DND-41 (cell line): ENCODE measurements around the gene MANEAL.

Experiments used
- ATAC-seq: fragments of 200-7000 bp; cut with Tn5 transposase; 3 replicates; pipeline ENCODE4 v1.9.1; 2021; ENCODE audit warnings: low read depth; ENCODE audit not compliant: insufficient read depth
- DNase-seq: peaks from one replicate; pipeline ENCODE4 v3.0.0-alpha.2; 2020
- H2AFZ ChIP-seq: 2 replicates; pipeline ENCODE4 v1.6.0; 2012; ENCODE audit warnings: low read depth, low read length
- H3K27ac ChIP-seq: 2 replicates; pipeline ENCODE4 v1.5.1; 2012; ENCODE audit warnings: low read length, inconsistent platforms
- H3K27me3 ChIP-seq: fragments of 200-600 bp; sonication (generic); 2 replicates; pipeline ENCODE4 v1.6.0; 2012; ENCODE audit warnings: low read length, mild to moderate bottlenecking, inconsistent platforms; ENCODE audit not compliant: insufficient read depth, poor library complexity
- H3K36me3 ChIP-seq: 2 replicates; pipeline ENCODE4 v1.5.1; 2012; ENCODE audit warnings: low read length, inconsistent platforms; ENCODE audit not compliant: insufficient read depth
- H3K4me1 ChIP-seq: 2 replicates; pipeline ENCODE4 v1.5.1; 2012; ENCODE audit warnings: mild to moderate bottlenecking, low read length; ENCODE audit not compliant: insufficient read depth
- H3K4me2 ChIP-seq: 2 replicates; pipeline ENCODE4 v1.6.0; 2012; ENCODE audit warnings: mild to moderate bottlenecking, moderate library complexity, low read length, inconsistent platforms; ENCODE audit not compliant: insufficient read depth
- H3K4me3 ChIP-seq, 2 experiments: fragments of 200-600 bp in 1 of 2; shearing (Covaris generic) in 1 of 2; 2 replicates each; pipeline ENCODE4 v1.5.1; 2012 to 2016; ENCODE audit warnings: inconsistent platforms in 2 of 2, low read length in 2 of 2, mild to moderate bottlenecking in 2 of 2, low read depth in 1 of 2, moderate library complexity in 1 of 2
- H3K79me2 ChIP-seq: 2 replicates; pipeline ENCODE4 v1.6.0; 2012; ENCODE audit warnings: low read length, inconsistent platforms; ENCODE audit not compliant: insufficient read depth
- H3K9ac ChIP-seq: 2 replicates; pipeline ENCODE4 v1.6.0; 2012; ENCODE audit warnings: low read depth, mild to moderate bottlenecking, inconsistent platforms, low read length, moderate library complexity
- H3K9me3 ChIP-seq: 2 replicates; pipeline ENCODE4 v1.5.1; 2012; ENCODE audit warnings: low read length, moderate library complexity, mild to moderate bottlenecking, inconsistent platforms; ENCODE audit not compliant: insufficient read depth, severe bottlenecking
- H4K20me1 ChIP-seq: 2 replicates; pipeline ENCODE4 v1.6.0; 2012; ENCODE audit warnings: low read length; ENCODE audit not compliant: insufficient read depth
- EZH2 ChIP-seq: IDR thresholded peaks from 3 replicates; pipeline ENCODE4 v1.6.1; 2012; ENCODE audit warnings: borderline replicate concordance, low read depth, mild to moderate bottlenecking, moderate library complexity, low read length, inconsistent platforms; ENCODE audit not compliant: severe bottlenecking
- TF ChIP-seq, protein P1 (sequence below): IDR thresholded peaks from 2 replicates; pipeline ENCODE4 v1.5.1; 2012; ENCODE audit warnings: borderline replicate concordance, low read length, moderate library complexity, mild to moderate bottlenecking; ENCODE audit not compliant: poor library complexity, severe bottlenecking; ENCODE audit errors: extremely low read depth

The MANEAL gene

GRCh38 chr1:37809942-37810341 lies 16.3 kb downstream of the MANEAL start:
- no peak for DNase-seq
- H3K4me2 ChIP-seq: no peak overlapping the region
- no peak for ATAC-seq
- no peak overlapping the region for H2AFZ ChIP-seq
- H3K27me3 ChIP-seq: no peaks in the 10 kb centered on the region
- H3K79me2 ChIP-seq: peaks cover 33% of the 10 kb centered on the region
- H3K9me3 ChIP-seq: no peaks in the 10 kb centered on the region
- TF ChIP-seq, protein P1, sequence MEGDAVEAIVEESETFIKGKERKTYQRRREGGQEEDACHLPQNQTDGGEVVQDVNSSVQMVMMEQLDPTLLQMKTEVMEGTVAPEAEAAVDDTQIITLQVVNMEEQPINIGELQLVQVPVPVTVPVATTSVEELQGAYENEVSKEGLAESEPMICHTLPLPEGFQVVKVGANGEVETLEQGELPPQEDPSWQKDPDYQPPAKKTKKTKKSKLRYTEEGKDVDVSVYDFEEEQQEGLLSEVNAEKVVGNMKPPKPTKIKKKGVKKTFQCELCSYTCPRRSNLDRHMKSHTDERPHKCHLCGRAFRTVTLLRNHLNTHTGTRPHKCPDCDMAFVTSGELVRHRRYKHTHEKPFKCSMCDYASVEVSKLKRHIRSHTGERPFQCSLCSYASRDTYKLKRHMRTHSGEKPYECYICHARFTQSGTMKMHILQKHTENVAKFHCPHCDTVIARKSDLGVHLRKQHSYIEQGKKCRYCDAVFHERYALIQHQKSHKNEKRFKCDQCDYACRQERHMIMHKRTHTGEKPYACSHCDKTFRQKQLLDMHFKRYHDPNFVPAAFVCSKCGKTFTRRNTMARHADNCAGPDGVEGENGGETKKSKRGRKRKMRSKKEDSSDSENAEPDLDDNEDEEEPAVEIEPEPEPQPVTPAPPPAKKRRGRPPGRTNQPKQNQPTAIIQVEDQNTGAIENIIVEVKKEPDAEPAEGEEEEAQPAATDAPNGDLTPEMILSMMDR: no peak
- no peak for TF ChIP-seq EZH2
- peaks cover 25% of the 10 kb centered on the region for H4K20me1 ChIP-seq
- no peak overlapping the region for H3K9ac ChIP-seq
- H3K36me3 ChIP-seq: peaks cover 48% of the 10 kb centered on the region
- H3K4me3 ChIP-seq: no peak overlapping the region
- H3K4me1 ChIP-seq: peaks cover 34% of the 10 kb centered on the region
- H3K27ac ChIP-seq: no peak overlapping the region

DNA sequence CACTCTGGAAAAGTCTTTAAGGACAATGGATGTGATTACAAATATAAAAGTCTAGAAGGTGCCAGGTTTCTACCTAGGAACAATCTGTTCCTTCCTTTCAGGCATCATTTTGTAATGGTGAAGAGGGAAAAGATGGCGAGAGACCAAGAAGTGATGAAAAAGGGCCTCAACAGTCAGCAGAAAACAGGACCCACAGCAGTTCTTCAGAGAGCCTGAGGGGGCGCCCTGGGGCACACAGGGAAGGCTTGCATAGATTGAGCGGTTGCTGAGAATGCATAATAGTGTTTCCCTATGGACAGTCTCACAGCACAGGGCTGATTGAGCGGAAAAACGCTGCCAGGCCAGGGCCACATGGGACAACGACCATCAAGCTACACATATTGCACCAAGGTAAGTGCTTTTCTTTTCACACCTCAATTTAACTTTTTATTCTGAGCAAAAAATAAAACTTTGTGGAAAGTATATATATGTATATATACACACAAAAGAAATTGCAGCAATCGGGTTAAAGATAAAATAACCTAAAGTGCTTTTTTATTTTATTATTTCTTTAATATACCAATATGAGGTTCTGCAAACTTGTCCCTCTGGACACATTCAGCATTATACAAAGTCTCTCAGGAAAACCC lies 17.5 kb downstream of the MANEAL start:
- Histone ChIP-seq H3K79me2 (peaks cover 21% of the 10 kb centered on the region), H3K27ac (no peak overlapping the region), H2AFZ (no peak overlapping the region), H3K4me1 (peaks cover 23% of the 10 kb centered on the region), H3K4me3 (no peak overlapping the region), H3K9ac (no peak overlapping the region), H3K4me2 (no peak overlapping the region), H3K27me3 (no peaks in the 10 kb centered on the region), H3K9me3 (no peaks in the 10 kb centered on the region), H3K36me3 (peaks cover 48% of the 10 kb centered on the region), H4K20me1 (peaks cover 16% of the 10 kb centered on the region)
- TF ChIP-seq EZH2: no peak
- TF ChIP-seq, protein P1: peak; percentile 86
- ATAC-seq: peak; percentile 40
- peak; percentile 67 for DNase-seq

DNA sequence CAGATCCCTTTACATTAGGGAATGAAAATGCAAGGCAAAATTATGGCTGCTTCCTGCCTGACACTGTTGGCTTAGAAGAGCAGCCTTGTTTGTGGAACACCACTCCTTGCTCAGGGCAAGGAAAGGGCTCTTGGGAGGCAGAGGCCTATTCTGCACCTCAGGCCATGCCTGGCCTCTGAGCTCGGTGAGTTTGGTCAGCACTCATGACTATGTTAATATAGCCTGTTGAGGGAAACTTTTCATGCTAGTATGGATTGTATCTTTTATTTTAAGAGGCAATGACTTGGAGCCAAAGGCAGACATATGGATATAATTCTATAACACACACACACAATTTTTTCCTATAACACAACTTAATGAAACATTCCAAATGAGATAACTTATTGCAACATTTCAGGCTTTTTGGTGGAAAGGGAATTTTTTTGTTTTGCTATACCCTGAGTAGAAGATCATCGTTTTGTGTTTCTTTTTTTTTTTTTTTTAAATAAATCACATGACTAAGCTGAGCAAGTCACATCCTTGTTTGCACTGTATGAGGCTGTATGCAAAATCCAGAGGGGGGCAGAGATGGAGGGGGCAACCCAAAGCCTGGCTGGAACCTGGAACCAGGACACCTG lies 20.0 kb downstream of the MANEAL start:
- no peak for DNase-seq
- Histone ChIP-seq H3K27me3 (no peaks in the 10 kb centered on the region), H2AFZ (no peak overlapping the region), H4K20me1 (no peaks in the 10 kb centered on the region; the same call in 1 of the 2 replicates), H3K4me1 (peaks cover 11% of the 10 kb centered on the region), H3K36me3 (peaks cover 43% of the 10 kb centered on the region), H3K9ac (no peak overlapping the region), H3K79me2 (no peaks in the 10 kb centered on the region; the same call in 1 of the 2 replicates), H3K4me2 (no peak overlapping the region), H3K9me3 (no peaks in the 10 kb centered on the region), H3K27ac (no peak overlapping the region), H3K4me3 (no peak overlapping the region)
- no peak for ATAC-seq
- TF ChIP-seq, protein P1: no peak
- no peak for TF ChIP-seq EZH2
